ENCODE measurements around the gene G6PC3.
A peak's percentile ranks its signal among the peaks of the same experiment; 100 is the strongest.

G6PC3 gene

DNA sequence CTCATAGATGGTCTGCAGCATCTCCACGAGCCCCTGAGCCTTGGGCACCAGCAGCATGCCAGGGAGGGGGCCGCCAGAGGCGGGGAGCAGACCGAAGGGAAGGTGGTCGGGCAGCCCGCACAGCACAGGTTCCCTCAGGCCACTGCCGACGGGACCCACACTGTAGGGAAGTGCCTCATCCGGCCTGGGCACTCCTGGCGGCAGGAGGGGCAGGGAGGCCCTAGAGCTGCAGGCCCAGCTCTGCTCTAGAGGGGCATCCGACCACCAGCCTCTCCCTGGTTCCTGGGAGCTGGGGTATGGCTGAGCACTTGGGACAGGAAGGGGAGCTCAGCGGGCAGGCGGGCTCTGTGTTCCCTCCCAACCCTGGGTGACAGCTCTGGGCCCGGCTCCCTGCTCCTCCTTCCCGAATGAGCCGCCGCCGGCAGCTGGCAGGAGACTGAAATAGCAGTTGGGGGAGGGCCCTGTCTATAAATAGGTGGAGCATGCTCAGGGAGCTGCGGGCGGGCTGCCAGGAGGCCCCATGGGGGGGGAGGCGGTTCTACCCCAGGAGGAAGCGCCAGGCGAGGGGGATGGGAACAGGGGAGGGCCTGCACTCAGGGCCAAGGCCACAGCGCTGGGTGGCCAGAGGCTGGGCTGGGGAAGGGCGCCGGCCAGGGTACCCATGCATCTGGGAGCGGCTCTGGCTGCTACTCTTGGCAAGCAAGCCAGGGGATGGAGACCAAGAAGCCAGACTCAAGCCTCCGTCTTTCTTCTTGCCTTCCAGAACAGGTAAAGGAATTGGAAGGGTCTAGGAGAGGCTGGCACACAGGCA, 40.5 kb downstream of the G6PC3 start (continued):
- TF ChIP-seq, protein P1, sequence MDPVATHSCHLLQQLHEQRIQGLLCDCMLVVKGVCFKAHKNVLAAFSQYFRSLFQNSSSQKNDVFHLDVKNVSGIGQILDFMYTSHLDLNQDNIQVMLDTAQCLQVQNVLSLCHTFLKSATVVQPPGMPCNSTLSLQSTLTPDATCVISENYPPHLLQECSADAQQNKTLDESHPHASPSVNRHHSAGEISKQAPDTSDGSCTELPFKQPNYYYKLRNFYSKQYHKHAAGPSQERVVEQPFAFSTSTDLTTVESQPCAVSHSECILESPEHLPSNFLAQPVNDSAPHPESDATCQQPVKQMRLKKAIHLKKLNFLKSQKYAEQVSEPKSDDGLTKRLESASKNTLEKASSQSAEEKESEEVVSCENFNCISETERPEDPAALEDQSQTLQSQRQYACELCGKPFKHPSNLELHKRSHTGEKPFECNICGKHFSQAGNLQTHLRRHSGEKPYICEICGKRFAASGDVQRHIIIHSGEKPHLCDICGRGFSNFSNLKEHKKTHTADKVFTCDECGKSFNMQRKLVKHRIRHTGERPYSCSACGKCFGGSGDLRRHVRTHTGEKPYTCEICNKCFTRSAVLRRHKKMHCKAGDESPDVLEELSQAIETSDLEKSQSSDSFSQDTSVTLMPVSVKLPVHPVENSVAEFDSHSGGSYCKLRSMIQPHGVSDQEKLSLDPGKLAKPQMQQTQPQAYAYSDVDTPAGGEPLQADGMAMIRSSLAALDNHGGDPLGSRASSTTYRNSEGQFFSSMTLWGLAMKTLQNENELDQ (tag by site-specific recombination; IDR thresholded peaks at IDR 0.05; ENCODE audit: low read depth) = no peak
- no peak for TF ChIP-seq ZNF514 (tag by site-specific recombination; IDR thresholded peaks at IDR 0.05)
- no peak for TF ChIP-seq ZSCAN16 (tag by site-specific recombination; IDR thresholded peaks at IDR 0.05)
- TF ChIP-seq, protein P2, sequence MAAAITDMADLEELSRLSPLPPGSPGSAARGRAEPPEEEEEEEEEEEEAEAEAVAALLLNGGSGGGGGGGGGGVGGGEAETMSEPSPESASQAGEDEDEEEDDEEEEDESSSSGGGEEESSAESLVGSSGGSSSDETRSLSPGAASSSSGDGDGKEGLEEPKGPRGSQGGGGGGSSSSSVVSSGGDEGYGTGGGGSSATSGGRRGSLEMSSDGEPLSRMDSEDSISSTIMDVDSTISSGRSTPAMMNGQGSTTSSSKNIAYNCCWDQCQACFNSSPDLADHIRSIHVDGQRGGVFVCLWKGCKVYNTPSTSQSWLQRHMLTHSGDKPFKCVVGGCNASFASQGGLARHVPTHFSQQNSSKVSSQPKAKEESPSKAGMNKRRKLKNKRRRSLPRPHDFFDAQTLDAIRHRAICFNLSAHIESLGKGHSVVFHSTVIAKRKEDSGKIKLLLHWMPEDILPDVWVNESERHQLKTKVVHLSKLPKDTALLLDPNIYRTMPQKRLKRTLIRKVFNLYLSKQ (tag by site-specific recombination; IDR thresholded peaks at IDR 0.05; ENCODE audit: borderline replicate concordance) = no peak
- TF ChIP-seq, protein P3, sequence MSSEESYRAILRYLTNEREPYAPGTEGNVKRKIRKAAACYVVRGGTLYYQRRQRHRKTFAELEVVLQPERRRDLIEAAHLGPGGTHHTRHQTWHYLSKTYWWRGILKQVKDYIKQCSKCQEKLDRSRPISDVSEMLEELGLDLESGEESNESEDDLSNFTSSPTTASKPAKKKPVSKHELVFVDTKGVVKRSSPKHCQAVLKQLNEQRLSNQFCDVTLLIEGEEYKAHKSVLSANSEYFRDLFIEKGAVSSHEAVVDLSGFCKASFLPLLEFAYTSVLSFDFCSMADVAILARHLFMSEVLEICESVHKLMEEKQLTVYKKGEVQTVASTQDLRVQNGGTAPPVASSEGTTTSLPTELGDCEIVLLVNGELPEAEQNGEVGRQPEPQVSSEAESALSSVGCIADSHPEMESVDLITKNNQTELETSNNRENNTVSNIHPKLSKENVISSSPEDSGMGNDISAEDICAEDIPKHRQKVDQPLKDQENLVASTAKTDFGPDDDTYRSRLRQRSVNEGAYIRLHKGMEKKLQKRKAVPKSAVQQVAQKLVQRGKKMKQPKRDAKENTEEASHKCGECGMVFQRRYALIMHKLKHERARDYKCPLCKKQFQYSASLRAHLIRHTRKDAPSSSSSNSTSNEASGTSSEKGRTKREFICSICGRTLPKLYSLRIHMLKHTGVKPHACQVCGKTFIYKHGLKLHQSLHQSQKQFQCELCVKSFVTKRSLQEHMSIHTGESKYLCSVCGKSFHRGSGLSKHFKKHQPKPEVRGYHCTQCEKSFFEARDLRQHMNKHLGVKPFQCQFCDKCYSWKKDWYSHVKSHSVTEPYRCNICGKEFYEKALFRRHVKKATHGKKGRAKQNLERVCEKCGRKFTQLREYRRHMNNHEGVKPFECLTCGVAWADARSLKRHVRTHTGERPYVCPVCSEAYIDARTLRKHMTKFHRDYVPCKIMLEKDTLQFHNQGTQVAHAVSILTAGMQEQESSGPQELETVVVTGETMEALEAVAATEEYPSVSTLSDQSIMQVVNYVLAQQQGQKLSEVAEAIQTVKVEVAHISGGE (tag by site-specific recombination; conservative IDR thresholded peaks at IDR 0.05; ENCODE audit: low read depth) = peak; percentile 32; the same call in 1 of the 2 replicates
- TF ChIP-seq ZNF610 (tag by site-specific recombination; IDR thresholded peaks at IDR 0.05; ENCODE audit: borderline replicate concordance) = peak; percentile 88; the same call in 1 of the 2 replicates
- no peak for TF ChIP-seq BCL11A (tag by site-specific recombination; IDR thresholded peaks at IDR 0.05; ENCODE audit: low read depth)
- no peak for TF ChIP-seq ZNF560 (tag by site-specific recombination; IDR thresholded peaks at IDR 0.05; ENCODE audit: borderline replicate concordance)
- no peak for TF ChIP-seq BCL11B (tag by site-specific recombination; IDR thresholded peaks at IDR 0.05; ENCODE audit: low read depth)
- TF ChIP-seq ZNF548 (tag by site-specific recombination; IDR thresholded peaks at IDR 0.05) = no peak
- TF ChIP-seq ZNF530 (tag by site-specific recombination; IDR thresholded peaks at IDR 0.05; ENCODE audit: low read depth) = no peak
- no peak for TF ChIP-seq ZNF202 (tag by site-specific recombination; IDR thresholded peaks at IDR 0.05; ENCODE audit: borderline replicate concordance)
- TF ChIP-seq ZNF596 (tag by site-specific recombination; IDR thresholded peaks at IDR 0.05) = 0 out of 2 replicates have a peak, but pooled peaks have one; percentile 13

DNA sequence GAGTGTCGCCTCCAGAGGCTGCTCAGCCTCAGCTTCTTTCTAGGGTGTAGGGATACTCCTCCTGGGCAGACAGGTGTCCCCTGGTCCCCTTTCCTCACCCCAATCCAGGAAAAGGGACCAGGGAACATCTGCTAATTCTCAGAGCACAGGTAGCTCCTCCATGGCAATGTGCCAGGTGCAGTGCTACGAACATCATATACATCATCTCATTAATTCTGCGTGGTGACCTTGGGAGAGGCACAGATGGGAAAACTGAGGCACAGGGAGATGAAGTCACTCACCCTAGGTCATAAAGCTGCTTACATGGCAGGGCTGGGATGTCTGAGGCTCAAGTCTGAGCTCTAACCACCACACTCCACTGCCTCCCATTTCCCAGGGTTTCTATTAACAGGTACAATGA, 41.2 kb downstream of the G6PC3 start:
- peak; percentile 77; the same call in 1 of the 2 replicates for TF ChIP-seq ZNF664 (tag by site-specific recombination; IDR thresholded peaks at IDR 0.05)
- no peak for TF ChIP-seq ZNF544 (tag by site-specific recombination; IDR thresholded peaks at IDR 0.05)
- no peak for TF ChIP-seq ZNF391 (tag by site-specific recombination; IDR thresholded peaks at IDR 0.05; ENCODE audit: borderline replicate concordance, low read depth)
- TF ChIP-seq ZNF394 (tag by site-specific recombination; IDR thresholded peaks at IDR 0.05; ENCODE audit: borderline replicate concordance) = peak; percentile 64
- TF ChIP-seq ZBTB48 (tag by site-specific recombination; IDR thresholded peaks at IDR 0.05) = peak; percentile 52
- Histone ChIP-seq H3K36me3 (ENCODE audit: control insufficient read depth in 2 of 2, insufficient read depth in 1 of 2, low read length in 2 of 2) (peaks cover 0 to 36% of the 10 kb centered on the region in 2 experiments; a peak in 1 of 3 replicates), H3K4me1 (ENCODE audit: control insufficient read depth, insufficient read depth, low read length) (peaks cover 24% of the 10 kb centered on the region), H3K9me3 (ENCODE audit: control insufficient read depth, insufficient read depth, low read depth, low read length) (no peaks in the 10 kb centered on the region), H3K27ac (ENCODE audit: extremely low read depth, low read depth, low read length) (peak overlapping the region; percentile 35; the same call in 1 of the 2 replicates), H3K4me3 (ENCODE audit: low read depth, low read length) (no peak overlapping the region)
- POLR2A ChIA-PET = interaction anchor here (0.5 to 5.1 kb wide), 9 partner anchors 9 to 87 kb away, joined by 3 to 34 read pairs (median 8); partner anchors contain the start of genes ASB16, HDAC5 and LSM12
- CTCF ChIA-PET = interaction anchor here (0.7 to 2.7 kb wide), 9 partner anchors 9 to 231 kb away, joined by 3 to 22 read pairs (median 3); partner anchors contain the start of gene HDAC5
